ENCODE results near the gene SLC7A1. TPM values are rescaled to one million over a fixed set of nuclear protein-coding genes. Genes with fewer than 3 reads are reported as not detected.

Gene SLC7A1
- total and polyA plus RNA-seq, 2 donors (not counting 3 experiments of a cell fraction or from before 2014, with no cell fraction given) = 21.0 to 79.3 TPM

DNA sequence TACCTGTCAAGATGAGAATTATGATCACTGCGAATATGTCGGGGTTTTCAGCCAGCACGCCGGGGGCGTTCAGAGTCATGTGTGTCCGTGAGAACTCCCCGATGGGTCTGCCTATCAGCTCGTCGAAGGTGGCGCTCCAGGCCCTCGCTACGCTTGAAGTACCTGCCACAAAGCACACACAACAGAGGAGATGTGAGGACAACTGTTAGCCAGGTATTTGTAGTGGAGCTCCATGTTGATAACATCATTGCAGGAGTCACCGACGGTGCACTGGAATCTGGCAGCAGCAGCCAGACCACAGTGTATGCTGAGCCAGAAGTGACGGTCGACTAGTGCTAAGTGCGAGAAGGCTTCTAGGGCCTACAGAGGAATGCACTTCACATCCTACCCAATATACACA, 62.7 kb downstream of the SLC7A1 start:
- POLR2A ChIA-PET = no interaction called here
- no TSS peak for BruUV-seq (replicated peaks)
- Histone ChIP-seq H3K9me1 (replicated peaks; ENCODE audit: control insufficient read depth, extremely low read depth, insufficient read depth, low read length) (no peaks in the 10 kb centered on the region), H3K4me2 (ENCODE audit: insufficient read depth, low read length) (no peak overlapping the region), H3K4me1 (ENCODE audit: control insufficient read depth, extremely low read depth, insufficient read depth, low read length) (peaks cover 9% of the 10 kb centered on the region), H3K9me3 (replicated peaks; ENCODE audit: control insufficient read depth, insufficient read depth, low read length) (no peaks in the 10 kb centered on the region), H3K9ac (replicated peaks; ENCODE audit: extremely low read depth, insufficient read depth, low read length) (no peak overlapping the region), H3K79me2 (ENCODE audit: control insufficient read depth, insufficient read depth, low read length) (peaks cover 18% of the 10 kb centered on the region), H3K4me3 (replicated peaks in 1 of 3; ENCODE audit: insufficient read depth in 1 of 3, low read depth in 1 of 3, low read length in 3 of 3) (no peak overlapping the region), H4K20me1 (replicated peaks; ENCODE audit: control insufficient read depth, extremely low read depth, insufficient read depth, low read length) (no peaks in the 10 kb centered on the region), H3K27me3 (ENCODE audit: control insufficient read depth in 2 of 2, insufficient read depth in 2 of 2, low read length in 2 of 2) (no peaks in the 10 kb centered on the region), H3K27ac (ENCODE audit: insufficient read depth, low read depth, low read length) (no peak overlapping the region), H3K36me3 (ENCODE audit: control insufficient read depth in 2 of 2, extremely low read depth in 1 of 2, insufficient read depth in 2 of 2, low read length in 2 of 2) (peaks cover 13% of the 10 kb centered on the region in 2 experiments), H2AFZ (ENCODE audit: low read depth, low read length) (no peak overlapping the region)
- DNase-seq (ENCODE audit: low read depth, low spot score) = no peak
- dilution Hi-C loops (cut with MboI; ENCODE audit: extremely low pct_ligation_motif_present, low sequenced_read_pairs) (no loop called here), intact Hi-C loops (cut with micrococcal nuclease) (no loop called here)
- CTCF ChIA-PET = no interaction called here
- TF ChIP-seq, protein P1, sequence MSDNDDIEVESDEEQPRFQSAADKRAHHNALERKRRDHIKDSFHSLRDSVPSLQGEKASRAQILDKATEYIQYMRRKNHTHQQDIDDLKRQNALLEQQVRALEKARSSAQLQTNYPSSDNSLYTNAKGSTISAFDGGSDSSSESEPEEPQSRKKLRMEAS (IDR thresholded peaks at IDR 0.05; ENCODE audit: insufficient read depth, insufficient read length) = no peak
- no peak for TF ChIP-seq EZH2 (IDR thresholded peaks at IDR 0.05; ENCODE audit: borderline replicate concordance, low read depth, low read length, severe bottlenecking)
- no peak for TF ChIP-seq FOS (IDR thresholded peaks at IDR 0.05; ENCODE audit: borderline replicate concordance, insufficient read depth, low read length)
- TF ChIP-seq GATA2 (IDR thresholded peaks at IDR 0.05; ENCODE audit: insufficient read depth, insufficient read length, low read depth, low read length) = no peak
- no peak for TF ChIP-seq MYC (IDR thresholded peaks at IDR 0.05; ENCODE audit: low read depth, low read length)
- TF ChIP-seq POLR2A (IDR thresholded peaks at IDR 0.05; ENCODE audit: low read depth, low read length) = no peak
- no peak for TF ChIP-seq JUN (IDR thresholded peaks at IDR 0.05; ENCODE audit: borderline replicate concordance, insufficient read depth, insufficient read length, low read depth)
- TF ChIP-seq POLR2AphosphoS5 (IDR thresholded peaks at IDR 0.05; ENCODE audit: insufficient read depth, low read depth, low read length) = no peak
- TF ChIP-seq CTCF (IDR thresholded peaks at IDR 0.05; ENCODE audit: extremely low read depth in 1 of 2, insufficient read depth in 1 of 2, low read depth in 1 of 2, low read length in 2 of 2) = no peak
- no peak for FAIRE-seq

All from endothelial cell of umbilical vein (primary cell).